Measurements from ENCODE around the gene CREB5.

Gene CREB5

DNA sequence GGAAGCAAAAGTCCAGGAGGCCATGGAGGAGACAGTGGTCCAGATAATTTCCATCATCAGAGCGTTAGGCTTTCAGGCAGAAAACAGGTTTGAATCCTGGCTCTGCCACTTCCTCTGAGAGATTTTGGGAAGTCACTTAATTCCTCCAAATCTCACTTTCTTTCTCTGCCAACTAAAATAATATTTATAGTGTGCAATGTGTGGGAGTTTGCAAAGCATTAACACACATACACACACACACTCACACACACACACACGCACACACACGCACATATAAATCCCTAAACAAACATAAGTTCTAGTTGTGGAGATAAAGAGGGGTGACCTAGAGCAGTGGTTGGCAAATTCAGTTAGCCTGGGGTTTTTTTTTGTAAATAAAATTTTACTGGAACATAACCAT lies 461.0 kb downstream of the CREB5 start:
- Histone ChIP-seq H3K9me3 (ENCODE audit: control insufficient read depth, insufficient read depth, low read length) (no peaks in the 10 kb centered on the region), H3K27me3 (ENCODE audit: control insufficient read depth, insufficient read depth, low read length) (no peaks in the 10 kb centered on the region), H3K4me3 (ENCODE audit: low read depth, low read length) (no peak overlapping the region), H3K36me3 (ENCODE audit: control insufficient read depth, insufficient read depth, low read length) (no peaks in the 10 kb centered on the region), H3K9ac (ENCODE audit: low read depth, low read length) (no peak overlapping the region), H3K4me1 (ENCODE audit: control insufficient read depth, insufficient read depth, low read length) (no peaks in the 10 kb centered on the region)

DNA sequence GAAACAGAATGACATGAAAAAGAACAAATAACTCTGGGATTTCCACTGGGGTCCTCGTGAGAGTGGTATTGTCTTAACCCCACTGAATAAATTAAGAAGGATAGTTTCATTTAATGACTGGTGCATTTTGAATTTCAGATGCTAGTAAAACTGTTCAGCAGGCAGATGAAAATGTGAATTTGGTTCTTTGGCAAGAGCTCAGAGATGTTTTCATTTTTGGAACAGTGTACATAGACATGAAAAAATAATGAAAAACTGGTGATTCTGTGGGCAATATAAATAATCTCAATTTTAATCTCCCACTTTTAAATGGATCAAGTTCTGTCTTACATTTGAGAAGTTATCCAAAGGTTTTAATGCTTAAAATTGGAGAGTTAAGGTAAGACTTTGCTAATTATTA lies 461.7 kb downstream of the CREB5 start:
- Histone ChIP-seq H3K9me3 (ENCODE audit: control insufficient read depth, insufficient read depth, low read length) (no peaks in the 10 kb centered on the region), H3K9ac (ENCODE audit: low read depth, low read length) (no peak overlapping the region), H3K4me3 (ENCODE audit: low read depth, low read length) (no peak overlapping the region), H3K4me1 (ENCODE audit: control insufficient read depth, insufficient read depth, low read length) (no peaks in the 10 kb centered on the region), H3K27me3 (ENCODE audit: control insufficient read depth, insufficient read depth, low read length) (no peaks in the 10 kb centered on the region), H3K36me3 (ENCODE audit: control insufficient read depth, insufficient read depth, low read length) (no peaks in the 10 kb centered on the region)

Data from iPS-15b (cell line).